Measurements from ENCODE around the gene VIT.

The VIT gene

GRCh38 chr2:36710858-36711515 is 14.5 kb downstream of the VIT start:
- no peak for DNase-seq

GRCh38 chr2:36711741-36712314 is 15.3 kb downstream of the VIT start:
- no peak for DNase-seq

GRCh38 chr2:36713310-36713709 is 16.8 kb downstream of the VIT start:
- no peak for DNase-seq

- DNase-seq, result no peak
Measured at GRCh38 chr2:36716111-36716510, 19.6 kb downstream of the VIT start.

GRCh38 chr2:36717603-36718266 is 21.2 kb downstream of the VIT start:
- DNase-seq, result no peak

- no peak for DNase-seq
Measured at GRCh38 chr2:36727550-36727949, 31.0 kb downstream of the VIT start.

GRCh38 chr2:36729067-36729466 is 32.6 kb downstream of the VIT start:
- DNase-seq, result no peak

GRCh38 chr2:36731941-36732672 is 35.6 kb downstream of the VIT start:
- DNase-seq, result no peak

GRCh38 chr2:36732673-36733036 is 36.1 kb downstream of the VIT start:
- no peak for DNase-seq

- no peak for DNase-seq
Measured at GRCh38 chr2:36733215-36733614, 36.7 kb downstream of the VIT start.

GRCh38 chr2:36734304-36734703 is 37.8 kb downstream of the VIT start:
- no peak for DNase-seq

GRCh38 chr2:36737131-36737750 is 40.7 kb downstream of the VIT start:
- no peak for DNase-seq

GRCh38 chr2:36740061-36740460 is 43.6 kb downstream of the VIT start:
- no peak for DNase-seq

GRCh38 chr2:36741188-36741837 is 44.8 kb downstream of the VIT start:
- DNase-seq, result no peak

GRCh38 chr2:36743954-36744353 is 47.4 kb downstream of the VIT start:
- no peak for DNase-seq

- DNase-seq, result no peak
Measured at GRCh38 chr2:36748166-36748565, 51.7 kb downstream of the VIT start.

GRCh38 chr2:36750101-36750500 is 53.6 kb downstream of the VIT start:
- DNase-seq, result no peak

GRCh38 chr2:36753706-36754221 is 57.3 kb downstream of the VIT start:
- no peak for DNase-seq

GRCh38 chr2:36754578-36754977 is 58.1 kb downstream of the VIT start:
- DNase-seq, result no peak

- no peak for DNase-seq
Measured at GRCh38 chr2:36756438-36756837, 59.9 kb downstream of the VIT start.

- no peak for DNase-seq
Measured at GRCh38 chr2:36762764-36763490, 66.4 kb downstream of the VIT start.

- no peak for DNase-seq
Measured at GRCh38 chr2:36769106-36769505, 72.6 kb downstream of the VIT start.
